Measurements from ENCODE around the gene SLC2A8. TPM values are rescaled to one million over a fixed set of nuclear protein-coding genes. Genes with fewer than 3 reads are reported as not detected.

The SLC2A8 gene
- total and polyA plus RNA-seq, 2 experiments from 2014 or later: 45.3 to 62.2 TPM

GRCh38 chr9:127451608-127451857 lies 54.6 kb downstream of the SLC2A8 start:
- TF ChIP-seq CTCF (IDR thresholded peaks at IDR 0.05; ENCODE audit: low read depth, low read length): no peak
- no peaks in the 10 kb centered on the region for H3K27me3 ChIP-seq
- peaks cover 22% of the 10 kb centered on the region for H3K4me1 ChIP-seq (ENCODE audit: low read depth)
- no peaks in the 10 kb centered on the region for H3K9me3 ChIP-seq (ENCODE audit: low read depth)
- peak overlapping the region; percentile 97 for H3K4me3 ChIP-seq
- peaks cover 27% of the 10 kb centered on the region for H3K36me3 ChIP-seq
- DNase-seq (ENCODE audit: low read depth in 1 of 2, low spot score in 1 of 2): no peak
- peak overlapping the region; percentile 80 for H3K27ac ChIP-seq

GRCh38 chr9:127451858-127452656 lies 55.1 kb downstream of the SLC2A8 start:
- peaks cover 22% of the 10 kb centered on the region for H3K4me1 ChIP-seq (ENCODE audit: low read depth)
- peak; percentile 48 to 57 for DNase-seq (ENCODE audit: low read depth in 1 of 2, low spot score in 1 of 2)
- H3K9me3 ChIP-seq (ENCODE audit: low read depth): no peaks in the 10 kb centered on the region
- no peaks in the 10 kb centered on the region for H3K27me3 ChIP-seq
- H3K4me3 ChIP-seq: peak overlapping the region; percentile 97
- H3K36me3 ChIP-seq: peaks cover 23% of the 10 kb centered on the region
- peak overlapping the region; percentile 80 for H3K27ac ChIP-seq
- no peak for TF ChIP-seq CTCF (IDR thresholded peaks at IDR 0.05; ENCODE audit: low read depth, low read length)

GRCh38 chr9:127452691-127453090 lies 55.7 kb downstream of the SLC2A8 start:
- peak; percentile 57 to 73 for DNase-seq (ENCODE audit: low read depth in 1 of 2, low spot score in 1 of 2)
- Histone ChIP-seq H3K4me3 (peak overlapping the region; percentile 97), H3K9me3 (ENCODE audit: low read depth) (no peaks in the 10 kb centered on the region), H3K4me1 (ENCODE audit: low read depth) (peaks cover 22% of the 10 kb centered on the region), H3K36me3 (peaks cover 16% of the 10 kb centered on the region), H3K27ac (no peak overlapping the region), H3K27me3 (no peaks in the 10 kb centered on the region)
- TF ChIP-seq CTCF (IDR thresholded peaks at IDR 0.05; ENCODE audit: low read depth, low read length): no peak

- peaks cover 7% of the 10 kb centered on the region for H3K4me1 ChIP-seq (ENCODE audit: low read depth)
- no peak for DNase-seq (ENCODE audit: low read depth in 1 of 2, low spot score in 1 of 2)
- peaks cover 12% of the 10 kb centered on the region for H3K36me3 ChIP-seq
- H3K9me3 ChIP-seq (ENCODE audit: low read depth): no peaks in the 10 kb centered on the region
- no peak overlapping the region for H3K4me3 ChIP-seq
- H3K27me3 ChIP-seq: no peaks in the 10 kb centered on the region
- H3K27ac ChIP-seq: no peak overlapping the region
- peak; percentile 18 for TF ChIP-seq CTCF (IDR thresholded peaks at IDR 0.05; ENCODE audit: low read depth, low read length)
These were observed 58.5 kb downstream of the SLC2A8 start for GRCh38 chr9:127455324-127455992.

GRCh38 chr9:127457191-127457878 lies 60.4 kb downstream of the SLC2A8 start:
- TF ChIP-seq CTCF (IDR thresholded peaks at IDR 0.05; ENCODE audit: low read depth, low read length): no peak
- Histone ChIP-seq H3K36me3 (peaks cover 23% of the 10 kb centered on the region), H3K27me3 (no peaks in the 10 kb centered on the region), H3K4me3 (no peak overlapping the region), H3K4me1 (ENCODE audit: low read depth) (peaks cover 4% of the 10 kb centered on the region), H3K9me3 (ENCODE audit: low read depth) (no peaks in the 10 kb centered on the region), H3K27ac (no peak overlapping the region)
- no peak for DNase-seq (ENCODE audit: low read depth in 1 of 2, low spot score in 1 of 2)

Other genes starting within 250 kb of the SLC2A8 start
- gene GARNL3, start 132.4 kb upstream of the SLC2A8 start, total RNA-seq: 27.4 and 34.2 TPM in 2 replicates
- gene GARNL3, start 132.4 kb upstream of the SLC2A8 start, polyA plus RNA-seq: 24.8 and 35.6 TPM in 2 replicates
- gene ZNF79, start 27.2 kb downstream of the SLC2A8 start, total RNA-seq: 8.2 and 8.8 TPM in 2 replicates
- gene ZNF79, start 27.2 kb downstream of the SLC2A8 start, polyA plus RNA-seq: 4.6 and 5.2 TPM in 2 replicates
- 1,318 and 1,367 TPM in 2 replicates for gene RPL12, start 54.2 kb downstream of the SLC2A8 start, total RNA-seq
- 335 and 434 TPM in 2 replicates for gene RPL12, start 54.2 kb downstream of the SLC2A8 start, polyA plus RNA-seq
- gene LRSAM1, start 54.3 kb downstream of the SLC2A8 start, total RNA-seq: 32.6 and 39.4 TPM in 2 replicates
- gene LRSAM1, start 54.3 kb downstream of the SLC2A8 start, polyA plus RNA-seq: 37.1 and 39.7 TPM in 2 replicates
- gene STXBP1, start 215.1 kb downstream of the SLC2A8 start, total RNA-seq: 19.8 and 95.5 TPM in 2 replicates
- 26.0 and 27.0 TPM in 2 replicates for gene STXBP1, start 215.1 kb downstream of the SLC2A8 start, polyA plus RNA-seq

All from cardiac muscle cell (in vitro differentiated cells and primary cell).